Measurements from ENCODE around the gene C1orf167.

DNA sequence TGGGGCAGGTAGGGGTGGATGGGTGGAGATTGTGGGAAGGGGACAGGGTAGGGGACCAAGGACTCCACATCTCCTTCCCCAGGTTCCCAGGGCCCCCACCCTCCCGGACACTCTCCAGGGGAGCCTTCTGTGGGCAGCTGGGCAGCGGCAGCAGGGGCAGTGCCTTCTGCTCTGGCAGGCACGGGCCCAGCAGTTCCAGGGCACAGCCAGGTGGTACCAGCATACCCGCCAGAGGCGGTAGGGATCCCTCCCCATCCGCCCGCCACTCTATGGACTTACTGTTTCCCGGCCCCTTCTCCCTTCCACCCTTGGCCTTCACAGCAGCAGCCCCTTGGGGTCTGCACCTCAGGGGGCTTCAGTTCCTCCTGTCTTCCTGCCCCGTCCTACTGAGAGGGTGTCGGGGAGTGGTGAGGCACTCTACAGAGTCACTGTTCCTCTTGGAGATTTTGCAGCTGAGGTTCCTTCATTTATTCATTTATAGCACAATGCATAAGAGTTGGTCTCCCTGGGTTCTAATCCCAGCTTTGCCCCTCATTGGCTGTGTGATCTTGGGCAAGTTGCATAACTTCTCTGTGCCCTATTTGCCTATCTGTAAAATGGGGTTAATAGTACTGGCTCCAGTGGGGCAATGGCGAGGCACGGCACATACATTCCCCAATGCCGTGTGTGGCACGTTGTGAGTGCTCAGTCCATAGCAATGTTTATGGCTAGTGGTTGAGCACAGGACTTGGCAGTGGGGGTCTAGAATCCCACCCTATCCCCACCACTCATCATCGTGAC, 17.0 kb downstream of the C1orf167 start:
- TF ChIP-seq RCOR1 (IDR thresholded peaks at IDR 0.05; ENCODE audit: low read length) (no peak), JUND (IDR thresholded peaks at IDR 0.05) (no peak), TCF12 (IDR thresholded peaks at IDR 0.05) (no peak)
- TF ChIP-seq, protein P1, sequence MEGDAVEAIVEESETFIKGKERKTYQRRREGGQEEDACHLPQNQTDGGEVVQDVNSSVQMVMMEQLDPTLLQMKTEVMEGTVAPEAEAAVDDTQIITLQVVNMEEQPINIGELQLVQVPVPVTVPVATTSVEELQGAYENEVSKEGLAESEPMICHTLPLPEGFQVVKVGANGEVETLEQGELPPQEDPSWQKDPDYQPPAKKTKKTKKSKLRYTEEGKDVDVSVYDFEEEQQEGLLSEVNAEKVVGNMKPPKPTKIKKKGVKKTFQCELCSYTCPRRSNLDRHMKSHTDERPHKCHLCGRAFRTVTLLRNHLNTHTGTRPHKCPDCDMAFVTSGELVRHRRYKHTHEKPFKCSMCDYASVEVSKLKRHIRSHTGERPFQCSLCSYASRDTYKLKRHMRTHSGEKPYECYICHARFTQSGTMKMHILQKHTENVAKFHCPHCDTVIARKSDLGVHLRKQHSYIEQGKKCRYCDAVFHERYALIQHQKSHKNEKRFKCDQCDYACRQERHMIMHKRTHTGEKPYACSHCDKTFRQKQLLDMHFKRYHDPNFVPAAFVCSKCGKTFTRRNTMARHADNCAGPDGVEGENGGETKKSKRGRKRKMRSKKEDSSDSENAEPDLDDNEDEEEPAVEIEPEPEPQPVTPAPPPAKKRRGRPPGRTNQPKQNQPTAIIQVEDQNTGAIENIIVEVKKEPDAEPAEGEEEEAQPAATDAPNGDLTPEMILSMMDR (IDR thresholded peaks at IDR 0.05): no peak

All from SK-N-SH (cell line).